Gastrocnemius medialis (tissue), 4 donors: Measurements from ENCODE around the gene ARHGAP10. TPM values are rescaled to one million over a fixed set of nuclear protein-coding genes. Genes with fewer than 3 reads are reported as not detected.

Experiments used
- ATAC-seq, 2 donors: fragments of 150-250 bp; one replicate each; pipeline ENCODE4 v1.9.1; 2016
- DNase-seq, 2 donors: peaks; one replicate each; pipeline ENCODE4 v3.0.0-alpha.2; 2019
- H3K27ac ChIP-seq, 4 donors: fragments of 200-600 bp; sonication (generic); 1 replicate in 1 of 4; 2 replicates in 3 of 4; pipeline ENCODE4 v1.5.1; 2016 to 2018; ENCODE audit warnings: mild to moderate bottlenecking in 2 of 4, moderate library complexity in 1 of 4
- H3K27me3 ChIP-seq, 3 donors: fragments of 200-600 bp; sonication (generic) in 2 of 3; 1 replicate in 1 of 3; 2 replicates in 2 of 3; pipeline versions ENCODE4 v1.5.1 to v1.6.0; 2016 to 2019; ENCODE audit warnings: mild to moderate bottlenecking in 1 of 3, moderate library complexity in 1 of 3
- H3K36me3 ChIP-seq, 2 donors: fragments of 200-600 bp; sonication (generic) in 1 of 2; one replicate each; pipeline ENCODE4 v1.5.1; 2017 to 2018
- H3K4me1 ChIP-seq, 2 donors: fragments of 200-600 bp; sonication (generic) in 1 of 2; one replicate each; pipeline ENCODE4 v1.5.1; 2016 to 2017; ENCODE audit warnings: mild to moderate bottlenecking in 2 of 2
- H3K4me3 ChIP-seq, 4 donors: fragments of 200-600 bp; sonication (generic) in 3 of 4; 1 replicate in 1 of 4; 2 replicates in 3 of 4; pipeline ENCODE4 v1.5.1; 2016 to 2019; ENCODE audit warnings: mild to moderate bottlenecking in 2 of 4
- H3K9me3 ChIP-seq, 3 donors: fragments of 200-600 bp; sonication (generic) in 2 of 3; 1 replicate in 1 of 3; 2 replicates in 2 of 3; pipeline ENCODE4 v1.5.1; 2016 to 2019
- POLR2A ChIP-seq, 2 donors: fragments of 450-650 bp; IDR thresholded peaks; one replicate each; pipeline ENCODE4 v1.6.1; 2017; ENCODE audit warnings: antibody characterized with exemption in 2 of 2, mild to moderate bottlenecking in 2 of 2, moderate library complexity in 2 of 2
- in situ Hi-C, 4 donors: fragments of 200-750 bp; cut with MboI; loops; one replicate each; pipeline versions ENCODE4 v1.15.0 to v1.8.0; 2017; ENCODE audit warnings: low sequenced_read_pairs in 4 of 4
- intact Hi-C: fragments of 100-400 bp; cut with DNase I; formaldehyde crosslinking; loops from one replicate; pipeline ENCODE4 v1.15.1; 2023; ENCODE audit warnings: low total_unique reads
- total RNA-seq, 4 donors: library from RNA; depleted of rRNA; stranded (reverse); fragments of >200 nt; gene quantifications; one replicate each; pipeline versions ENCODE4 v1.1.0 to v1.2.3, GENCODE V29; 2016
- TF ChIP-seq, protein P1 (sequence below), 5 experiments: fragments of 450-650 bp in 3 of 5; fragments of 200-600 bp in 2 of 5; sonication (generic) in 2 of 5; IDR thresholded peaks in 4 of 5; conservative IDR thresholded peaks in 1 of 5; 1 replicate in 4 of 5; 2 replicates in 1 of 5; pipeline ENCODE4 v1.5.1; 2016 to 2019; ENCODE audit warnings: antibody characterized with exemption in 5 of 5, mild to moderate bottlenecking in 3 of 5, moderate library complexity in 3 of 5

Gene ARHGAP10
- total RNA-seq, 4 donors from 2014 or later: 22.1 to 34.6 (median 28.0) TPM

DNA sequence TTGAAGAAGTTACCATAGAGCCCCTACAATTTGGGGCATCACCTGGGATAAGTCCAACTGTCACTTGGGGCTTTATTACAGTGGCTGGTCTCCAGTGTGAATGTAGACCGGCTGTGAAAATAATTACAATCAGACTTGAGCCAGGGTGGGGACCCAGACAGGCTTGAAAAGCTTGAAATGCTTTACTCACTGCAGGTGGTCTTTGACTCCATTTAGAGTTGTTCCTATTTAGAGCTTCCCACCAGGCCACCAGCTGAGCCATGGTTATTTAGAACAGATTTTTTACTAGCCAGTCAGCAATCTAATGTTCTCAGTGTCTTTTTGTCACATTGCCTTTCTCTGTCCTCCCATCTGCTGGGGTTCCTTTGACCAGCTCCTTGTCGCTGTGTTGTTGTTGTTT lies 5.7 kb downstream of the ARHGAP10 start:
- Histone ChIP-seq H3K4me3 (no peak overlapping the region), H3K36me3 (no peaks in the 10 kb centered on the region), H3K4me1 (peaks cover 48 to 66% of the 10 kb centered on the region in 2 donors), H3K27me3 (no peaks in the 10 kb centered on the region), H3K9me3 (no peaks in the 10 kb centered on the region), H3K27ac (peak overlapping the region in 2 of 4 donors; percentile 23 to 84)
- DNase-seq (no peak), ATAC-seq (no peak)
- TF ChIP-seq POLR2A (IDR thresholded peaks at IDR 0.05): no peak
- TF ChIP-seq, protein P1, sequence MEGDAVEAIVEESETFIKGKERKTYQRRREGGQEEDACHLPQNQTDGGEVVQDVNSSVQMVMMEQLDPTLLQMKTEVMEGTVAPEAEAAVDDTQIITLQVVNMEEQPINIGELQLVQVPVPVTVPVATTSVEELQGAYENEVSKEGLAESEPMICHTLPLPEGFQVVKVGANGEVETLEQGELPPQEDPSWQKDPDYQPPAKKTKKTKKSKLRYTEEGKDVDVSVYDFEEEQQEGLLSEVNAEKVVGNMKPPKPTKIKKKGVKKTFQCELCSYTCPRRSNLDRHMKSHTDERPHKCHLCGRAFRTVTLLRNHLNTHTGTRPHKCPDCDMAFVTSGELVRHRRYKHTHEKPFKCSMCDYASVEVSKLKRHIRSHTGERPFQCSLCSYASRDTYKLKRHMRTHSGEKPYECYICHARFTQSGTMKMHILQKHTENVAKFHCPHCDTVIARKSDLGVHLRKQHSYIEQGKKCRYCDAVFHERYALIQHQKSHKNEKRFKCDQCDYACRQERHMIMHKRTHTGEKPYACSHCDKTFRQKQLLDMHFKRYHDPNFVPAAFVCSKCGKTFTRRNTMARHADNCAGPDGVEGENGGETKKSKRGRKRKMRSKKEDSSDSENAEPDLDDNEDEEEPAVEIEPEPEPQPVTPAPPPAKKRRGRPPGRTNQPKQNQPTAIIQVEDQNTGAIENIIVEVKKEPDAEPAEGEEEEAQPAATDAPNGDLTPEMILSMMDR (IDR thresholded peaks at IDR 0.05 in 4 of 5, conservative IDR thresholded peaks at IDR 0.05 in 1 of 5): no peak
- in situ Hi-C loops: no loop called here
- intact Hi-C loops: loop anchor here (10.0 kb wide), 1 partner anchor 127 kb away; no protein-coding TSS in a partner anchor

DNA sequence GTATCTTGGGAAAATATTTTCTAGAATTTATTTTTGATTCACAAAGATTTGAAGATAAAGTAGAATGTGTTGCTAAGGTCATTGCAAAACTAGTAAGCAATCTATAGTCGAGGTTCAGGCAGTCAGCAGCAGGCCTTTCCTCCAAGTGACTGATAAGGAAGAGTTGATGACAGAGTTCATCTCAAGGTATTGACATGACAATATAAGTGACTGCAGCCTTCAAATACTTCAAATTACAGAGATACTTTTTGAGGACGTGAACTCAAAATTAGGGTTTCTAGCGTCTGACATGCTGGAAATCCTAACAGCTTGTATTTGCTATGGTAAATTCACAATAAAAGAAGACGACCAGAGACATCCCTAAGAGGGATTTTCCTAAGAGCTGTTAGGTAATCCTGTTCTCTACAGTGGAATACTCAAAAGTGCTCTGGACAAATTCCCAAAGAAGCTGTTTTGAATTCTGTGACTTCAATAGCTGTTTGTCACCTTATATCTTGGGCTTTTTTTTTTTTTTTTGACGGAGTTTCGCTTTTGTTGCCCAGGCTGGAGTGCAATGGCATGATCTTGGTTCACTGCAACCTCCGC lies 7.4 kb downstream of the ARHGAP10 start:
- no peaks in the 10 kb centered on the region for H3K27me3 ChIP-seq
- no peaks in the 10 kb centered on the region for H3K9me3 ChIP-seq
- in situ Hi-C loops (no loop called here), intact Hi-C loops (loop anchor here (10.0 kb wide), 1 partner anchor 125 kb away; no protein-coding TSS in a partner anchor)
- H3K4me3 ChIP-seq: no peak overlapping the region
- ATAC-seq (no peak), DNase-seq (no peak)
- H3K4me1 ChIP-seq: peaks cover 46 to 59% of the 10 kb centered on the region in 2 donors
- TF ChIP-seq, protein P1 (IDR thresholded peaks at IDR 0.05 in 4 of 5, conservative IDR thresholded peaks at IDR 0.05 in 1 of 5): no peak
- no peak for TF ChIP-seq POLR2A (IDR thresholded peaks at IDR 0.05)
- no peak overlapping the region for H3K27ac ChIP-seq
- no peaks in the 10 kb centered on the region for H3K36me3 ChIP-seq

DNA sequence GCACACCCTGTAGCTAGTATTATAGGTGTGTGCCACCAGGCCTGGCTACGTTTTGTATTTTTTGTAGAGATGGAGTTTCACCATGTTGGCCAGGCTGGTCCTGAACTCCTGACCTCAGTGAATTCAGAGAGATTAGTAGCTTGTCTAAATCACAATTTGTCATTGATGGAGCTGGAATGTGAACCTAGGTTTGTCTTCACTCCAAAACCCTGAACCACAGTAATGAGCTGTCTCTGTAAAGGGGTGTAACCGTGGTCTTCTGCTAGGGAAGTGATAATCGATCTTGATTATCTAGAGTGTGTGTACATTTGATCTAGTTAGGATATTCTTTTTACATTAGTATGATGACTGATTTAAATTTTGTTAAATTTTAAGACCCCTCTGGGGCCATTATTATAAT lies 8.3 kb downstream of the ARHGAP10 start:
- intact Hi-C loops: no loop called here
- no peak overlapping the region for H3K27ac ChIP-seq
- H3K4me1 ChIP-seq: peaks cover 38 to 50% of the 10 kb centered on the region in 2 donors

DNA sequence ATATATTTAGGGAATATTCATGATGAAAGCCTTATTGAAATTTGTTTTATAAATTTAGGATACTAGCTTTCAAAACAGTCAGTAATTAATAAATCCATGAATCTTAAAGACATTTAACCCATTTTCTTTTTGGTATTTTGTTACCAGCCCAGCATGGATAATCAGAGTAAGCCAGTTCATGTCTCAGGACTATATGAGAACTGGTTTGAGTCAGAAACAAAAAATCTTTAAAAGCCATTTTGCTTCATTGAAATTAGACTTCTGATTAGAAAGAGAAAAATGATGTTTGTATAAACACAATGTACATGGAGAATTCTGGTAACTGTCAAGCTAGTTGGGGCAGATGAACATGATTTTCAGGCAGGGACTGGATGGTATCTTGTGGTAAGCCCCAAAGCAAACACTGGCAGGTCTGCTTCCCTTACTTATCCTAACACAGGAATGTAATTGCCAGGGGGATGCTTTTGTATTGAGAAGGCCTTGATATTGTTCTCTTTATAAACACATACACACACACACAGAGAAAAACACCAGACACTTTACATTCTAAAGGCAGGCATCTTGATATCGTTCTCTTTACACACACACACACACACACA lies 9.4 kb downstream of the ARHGAP10 start:
- Histone ChIP-seq H3K4me3 (no peak overlapping the region), H3K27ac (no peak overlapping the region), H3K27me3 (no peaks in the 10 kb centered on the region), H3K36me3 (no peaks in the 10 kb centered on the region), H3K4me1 (peaks cover 28 to 41% of the 10 kb centered on the region in 2 donors), H3K9me3 (no peaks in the 10 kb centered on the region)
- in situ Hi-C loops: no loop called here
- no peak for TF ChIP-seq POLR2A (IDR thresholded peaks at IDR 0.05)
- TF ChIP-seq, protein P1 (IDR thresholded peaks at IDR 0.05 in 4 of 5, conservative IDR thresholded peaks at IDR 0.05 in 1 of 5): no peak
- ATAC-seq (no peak), DNase-seq (no peak)
- intact Hi-C loops: no loop called here

More for the DNA sequence above, 8.3 kb downstream of the ARHGAP10 start:
- no peak for DNase-seq
- in situ Hi-C loops: no loop called here
- no peaks in the 10 kb centered on the region for H3K27me3 ChIP-seq
- H3K9me3 ChIP-seq: no peaks in the 10 kb centered on the region
- no peak overlapping the region for H3K4me3 ChIP-seq
- no peaks in the 10 kb centered on the region for H3K36me3 ChIP-seq
- TF ChIP-seq, protein P1 (IDR thresholded peaks at IDR 0.05 in 4 of 5, conservative IDR thresholded peaks at IDR 0.05 in 1 of 5): no peak
- no peak for TF ChIP-seq POLR2A (IDR thresholded peaks at IDR 0.05)
- ATAC-seq: no peak
